Spleen (tissue), 7 donors: Measurements from ENCODE around the gene SOS1.

Source experiments
- CTCF ChIP-seq, 11 experiments: fragments of 200-600 bp in 7 of 11; fragments of 450-650 bp in 4 of 11; sonication (generic) in 4 of 11; IDR thresholded peaks in 8 of 11; conservative IDR thresholded peaks in 3 of 11; 1 replicate in 7 of 11; 2 replicates in 4 of 11; pipeline versions ENCODE4 v1.4.0 to v1.8.0; 2016 to 2021; ENCODE audit warnings: antibody characterized with exemption in 11 of 11, inconsistent platforms in 4 of 11, mild to moderate bottlenecking in 1 of 11
- POLR2AphosphoS5 ChIP-seq, 3 donors: sonication (generic); formaldehyde crosslinking; IDR thresholded peaks; one replicate each; pipeline ENCODE4 v1.5.1; 2017; ENCODE audit warnings: antibody characterized with exemption in 3 of 3
- donor health status: DM: no; HTN: no; CAD: no; lungs with moderate emphysema.
- donor health status: DM: no; HTN: no; CAD: no.
- donor health status: DM: no; HTN: no; CAD: no.

GRCh38 chr2:38951766-38952165 lies 169.1 kb downstream of the SOS1 start:
- TF ChIP-seq CTCF (IDR thresholded peaks at IDR 0.05 in 8 of 11, conservative IDR thresholded peaks at IDR 0.05 in 3 of 11) (no peak), POLR2AphosphoS5 (IDR thresholded peaks at IDR 0.05) (no peak)
